ENCODE results near the gene CEP162.

Gene CEP162

GRCh38 chr6:84227434-84228197, at the start of gene CEP162:
Gene CEP162, minus strand, starts transcription at chr6:84227643. Its CDS starts 1,250 bp downstream, at chr6:84226393.
- Histone ChIP-seq H3K4me1 (ENCODE audit: control insufficient read depth, insufficient read depth, low read length, unreplicated experiment) (peaks cover 12% of the 10 kb centered on the region), H3K36me3 (ENCODE audit: insufficient read depth, low read length) (no peaks in the 10 kb centered on the region), H3K79me2 (ENCODE audit: control insufficient read depth, insufficient read depth, low read length, unreplicated experiment) (peaks cover 6% of the 10 kb centered on the region), H3K4me3 (ENCODE audit: low read depth, low read length) (peak within 1 kb of the TSS; percentile 98), H3K27ac (ENCODE audit: low read depth, low read length) (peak within 1 kb of the TSS; percentile 71), H3K27me3 (ENCODE audit: insufficient read depth, low read length) (peaks cover 19% of the 10 kb centered on the region), H2AFZ (ENCODE audit: low read length, unreplicated experiment) (peak within 1 kb of the TSS; percentile 99)

DNA sequence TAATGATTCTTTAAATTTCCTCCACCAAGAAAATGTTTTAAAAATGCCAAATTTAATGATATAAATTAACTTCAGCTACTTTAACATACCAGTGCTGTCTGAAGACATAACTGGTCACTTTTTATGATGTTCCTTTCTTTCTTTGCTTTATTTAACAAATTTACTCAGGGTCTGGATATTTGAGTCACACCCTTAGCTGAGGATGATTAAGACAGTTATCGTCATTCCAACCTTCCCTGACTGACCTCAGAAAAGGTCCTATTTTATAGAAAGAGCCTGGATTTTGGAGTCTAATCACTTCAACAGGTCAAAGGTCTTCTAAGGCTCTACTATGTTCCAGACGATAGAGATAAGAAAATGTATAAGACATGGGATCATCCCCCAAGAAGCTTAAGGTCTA, 47.4 kb upstream of the CEP162 start:
- Histone ChIP-seq H3K79me2 (ENCODE audit: control insufficient read depth, insufficient read depth, low read length, unreplicated experiment) (no peaks in the 10 kb centered on the region), H3K36me3 (ENCODE audit: insufficient read depth, low read length) (no peaks in the 10 kb centered on the region), H3K27me3 (ENCODE audit: insufficient read depth, low read length) (0 out of 2 replicates have a peak, but pooled peaks cover 3% of the 10 kb centered on the region), H3K27ac (ENCODE audit: low read depth, low read length) (no peak overlapping the region), H3K4me1 (ENCODE audit: control insufficient read depth, insufficient read depth, low read length, unreplicated experiment) (no peaks in the 10 kb centered on the region), H3K4me3 (ENCODE audit: low read depth, low read length) (no peak overlapping the region), H2AFZ (ENCODE audit: low read length, unreplicated experiment) (no peak overlapping the region)

GRCh38 chr6:84273048-84273809, 45.8 kb upstream of the CEP162 start:
- no peaks in the 10 kb centered on the region for H3K79me2 ChIP-seq (ENCODE audit: control insufficient read depth, insufficient read depth, low read length, unreplicated experiment)
- no peak overlapping the region for H3K4me3 ChIP-seq (ENCODE audit: low read depth, low read length)
- H3K27ac ChIP-seq (ENCODE audit: low read depth, low read length): no peak overlapping the region
- H3K4me1 ChIP-seq (ENCODE audit: control insufficient read depth, insufficient read depth, low read length, unreplicated experiment): no peaks in the 10 kb centered on the region
- 0 out of 2 replicates have a peak, but pooled peaks cover 3% of the 10 kb centered on the region for H3K27me3 ChIP-seq (ENCODE audit: insufficient read depth, low read length)
- no peaks in the 10 kb centered on the region for H3K36me3 ChIP-seq (ENCODE audit: insufficient read depth, low read length)
- no peak overlapping the region for H2AFZ ChIP-seq (ENCODE audit: low read length, unreplicated experiment)

- Histone ChIP-seq H2AFZ (ENCODE audit: low read length, unreplicated experiment) (no peak overlapping the region), H3K27ac (ENCODE audit: low read depth, low read length) (no peak overlapping the region), H3K79me2 (ENCODE audit: control insufficient read depth, insufficient read depth, low read length, unreplicated experiment) (no peaks in the 10 kb centered on the region), H3K4me3 (ENCODE audit: low read depth, low read length) (no peak overlapping the region), H3K4me1 (ENCODE audit: control insufficient read depth, insufficient read depth, low read length, unreplicated experiment) (no peaks in the 10 kb centered on the region), H3K36me3 (ENCODE audit: insufficient read depth, low read length) (no peaks in the 10 kb centered on the region), H3K27me3 (ENCODE audit: insufficient read depth, low read length) (0 out of 2 replicates have a peak, but pooled peaks cover 3% of the 10 kb centered on the region)
Measured at GRCh38 chr6:84272298-84272697, 44.9 kb upstream of the CEP162 start.

GRCh38 chr6:84271061-84271716, 43.7 kb upstream of the CEP162 start:
- Histone ChIP-seq H3K36me3 (ENCODE audit: insufficient read depth, low read length) (no peaks in the 10 kb centered on the region), H3K27me3 (ENCODE audit: insufficient read depth, low read length) (0 out of 2 replicates have a peak, but pooled peaks cover 3% of the 10 kb centered on the region), H3K4me1 (ENCODE audit: control insufficient read depth, insufficient read depth, low read length, unreplicated experiment) (no peaks in the 10 kb centered on the region), H3K79me2 (ENCODE audit: control insufficient read depth, insufficient read depth, low read length, unreplicated experiment) (no peaks in the 10 kb centered on the region), H3K4me3 (ENCODE audit: low read depth, low read length) (no peak overlapping the region), H2AFZ (ENCODE audit: low read length, unreplicated experiment) (no peak overlapping the region), H3K27ac (ENCODE audit: low read depth, low read length) (no peak overlapping the region)

DNA sequence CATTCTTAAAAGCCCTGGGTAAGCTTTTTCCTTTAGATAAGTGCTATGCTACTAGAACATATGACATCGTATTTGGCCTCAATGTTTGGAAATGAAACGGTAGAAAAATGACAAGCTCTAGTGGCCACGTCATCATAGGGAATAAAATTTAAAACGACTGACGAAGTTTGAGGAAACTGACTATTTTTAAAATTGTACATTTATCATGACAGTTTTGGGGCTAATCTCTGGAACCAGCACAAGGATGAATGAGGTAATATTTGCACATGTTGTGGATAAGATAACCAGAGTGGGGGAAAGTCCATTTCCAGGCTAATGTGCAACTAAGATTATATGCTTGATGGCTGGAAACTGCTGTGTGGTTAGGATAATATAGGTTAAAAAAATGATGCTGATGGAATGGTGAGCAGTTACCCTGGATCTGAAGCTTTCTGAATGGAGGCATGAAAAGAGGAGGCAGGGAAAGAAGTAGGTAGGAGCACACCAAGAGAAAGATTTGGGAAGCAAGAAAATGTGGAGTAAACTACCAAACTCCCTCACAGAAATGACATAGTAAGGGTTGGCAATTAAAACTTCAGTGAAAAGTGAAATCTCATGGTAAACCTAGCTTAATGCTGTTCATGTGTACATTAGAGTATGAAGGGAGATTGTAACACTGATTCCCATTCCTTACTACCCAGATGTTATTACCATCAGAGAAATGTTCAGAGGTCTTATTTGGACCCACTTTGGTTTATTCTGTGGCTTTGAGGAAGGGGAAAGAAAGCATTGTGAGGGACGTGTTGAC, 42.7 kb upstream of the CEP162 start:
- Histone ChIP-seq H3K4me3 (ENCODE audit: low read depth, low read length) (no peak overlapping the region), H3K4me1 (ENCODE audit: control insufficient read depth, insufficient read depth, low read length, unreplicated experiment) (no peaks in the 10 kb centered on the region), H3K36me3 (ENCODE audit: insufficient read depth, low read length) (no peaks in the 10 kb centered on the region), H3K79me2 (ENCODE audit: control insufficient read depth, insufficient read depth, low read length, unreplicated experiment) (no peaks in the 10 kb centered on the region), H2AFZ (ENCODE audit: low read length, unreplicated experiment) (no peak overlapping the region), H3K27me3 (ENCODE audit: insufficient read depth, low read length) (0 out of 2 replicates have a peak, but pooled peaks cover 3% of the 10 kb centered on the region), H3K27ac (ENCODE audit: low read depth, low read length) (no peak overlapping the region)

GRCh38 chr6:84268781-84269180, 41.3 kb upstream of the CEP162 start:
- H3K27ac ChIP-seq (ENCODE audit: low read depth, low read length): no peak overlapping the region
- H3K79me2 ChIP-seq (ENCODE audit: control insufficient read depth, insufficient read depth, low read length, unreplicated experiment): no peaks in the 10 kb centered on the region
- no peaks in the 10 kb centered on the region for H3K4me1 ChIP-seq (ENCODE audit: control insufficient read depth, insufficient read depth, low read length, unreplicated experiment)
- H2AFZ ChIP-seq (ENCODE audit: low read length, unreplicated experiment): no peak overlapping the region
- H3K27me3 ChIP-seq (ENCODE audit: insufficient read depth, low read length): 0 out of 2 replicates have a peak, but pooled peaks cover 2% of the 10 kb centered on the region
- no peak overlapping the region for H3K4me3 ChIP-seq (ENCODE audit: low read depth, low read length)
- H3K36me3 ChIP-seq (ENCODE audit: insufficient read depth, low read length): no peaks in the 10 kb centered on the region

DNA sequence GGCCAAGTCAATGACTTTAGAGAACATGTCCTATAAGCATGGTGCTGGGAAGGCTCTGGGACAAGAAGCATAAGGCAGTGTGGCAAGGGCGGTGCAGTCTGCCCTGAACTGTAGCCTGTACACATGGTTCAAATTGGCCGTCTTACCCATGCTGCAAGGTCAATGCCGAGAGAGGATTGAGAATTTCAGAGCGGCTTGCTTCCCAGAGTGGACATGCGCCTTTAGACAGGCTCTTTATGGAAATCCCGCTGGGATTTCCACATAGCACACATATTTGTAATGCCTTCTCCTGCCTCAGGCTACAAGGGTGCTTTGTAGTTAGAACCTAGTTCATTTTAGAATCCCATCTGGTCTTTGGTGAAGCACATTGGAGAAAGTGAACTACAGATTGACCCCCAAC, 36.1 kb upstream of the CEP162 start:
- no peaks in the 10 kb centered on the region for H3K4me1 ChIP-seq (ENCODE audit: control insufficient read depth, insufficient read depth, low read length, unreplicated experiment)
- no peaks in the 10 kb centered on the region for H3K27me3 ChIP-seq (ENCODE audit: insufficient read depth, low read length)
- no peak overlapping the region for H3K4me3 ChIP-seq (ENCODE audit: low read depth, low read length)
- no peak overlapping the region for H2AFZ ChIP-seq (ENCODE audit: low read length, unreplicated experiment)
- no peaks in the 10 kb centered on the region for H3K36me3 ChIP-seq (ENCODE audit: insufficient read depth, low read length)
- no peaks in the 10 kb centered on the region for H3K79me2 ChIP-seq (ENCODE audit: control insufficient read depth, insufficient read depth, low read length, unreplicated experiment)
- H3K27ac ChIP-seq (ENCODE audit: low read depth, low read length): no peak overlapping the region

DNA sequence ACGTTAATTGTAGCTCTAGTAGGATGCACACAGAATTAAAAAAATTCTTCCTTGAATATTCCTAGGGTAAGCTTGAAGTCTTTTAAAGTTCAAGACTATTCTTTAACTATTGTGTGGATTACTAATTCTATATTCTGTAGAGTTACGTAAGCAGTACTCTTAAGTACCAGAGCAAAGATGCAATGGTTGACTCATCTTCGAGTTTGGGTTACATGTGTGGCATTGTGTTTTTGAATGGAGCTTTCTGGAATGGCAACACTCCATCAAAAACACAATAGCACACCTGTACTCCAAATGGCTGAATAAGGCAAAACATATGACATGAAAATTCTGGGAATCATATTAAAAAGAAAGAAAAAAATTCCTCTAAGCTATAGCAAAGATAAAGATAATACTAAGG, 33.5 kb upstream of the CEP162 start:
- H3K36me3 ChIP-seq (ENCODE audit: insufficient read depth, low read length): no peaks in the 10 kb centered on the region
- H3K4me3 ChIP-seq (ENCODE audit: low read depth, low read length): no peak overlapping the region
- H2AFZ ChIP-seq (ENCODE audit: low read length, unreplicated experiment): no peak overlapping the region
- no peaks in the 10 kb centered on the region for H3K4me1 ChIP-seq (ENCODE audit: control insufficient read depth, insufficient read depth, low read length, unreplicated experiment)
- no peak overlapping the region for H3K27ac ChIP-seq (ENCODE audit: low read depth, low read length)
- H3K27me3 ChIP-seq (ENCODE audit: insufficient read depth, low read length): no peaks in the 10 kb centered on the region
- no peaks in the 10 kb centered on the region for H3K79me2 ChIP-seq (ENCODE audit: control insufficient read depth, insufficient read depth, low read length, unreplicated experiment)

DNA sequence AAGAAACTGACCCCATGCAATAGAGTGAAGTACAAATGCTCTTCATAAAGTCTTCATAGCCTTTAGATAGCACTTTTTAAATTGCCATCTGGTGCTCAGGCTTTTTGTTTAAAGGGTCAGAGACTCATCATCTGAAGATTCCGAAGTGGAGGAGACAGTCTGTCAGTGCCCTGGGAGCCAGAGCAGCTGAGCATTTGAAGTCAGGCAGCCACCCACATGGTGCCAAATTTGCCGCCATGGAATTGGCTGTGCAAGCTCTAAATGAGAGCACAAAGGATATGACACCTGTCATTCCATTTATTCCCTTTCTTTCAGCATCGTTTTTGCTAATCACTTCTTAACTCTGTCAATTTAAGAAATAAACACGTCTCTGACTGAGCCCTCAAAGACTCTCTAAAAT, 32.8 kb upstream of the CEP162 start:
- H2AFZ ChIP-seq (ENCODE audit: low read length, unreplicated experiment): no peak overlapping the region
- no peak overlapping the region for H3K27ac ChIP-seq (ENCODE audit: low read depth, low read length)
- H3K4me3 ChIP-seq (ENCODE audit: low read depth, low read length): no peak overlapping the region
- H3K79me2 ChIP-seq (ENCODE audit: control insufficient read depth, insufficient read depth, low read length, unreplicated experiment): no peaks in the 10 kb centered on the region
- H3K4me1 ChIP-seq (ENCODE audit: control insufficient read depth, insufficient read depth, low read length, unreplicated experiment): no peaks in the 10 kb centered on the region
- no peaks in the 10 kb centered on the region for H3K36me3 ChIP-seq (ENCODE audit: insufficient read depth, low read length)
- no peaks in the 10 kb centered on the region for H3K27me3 ChIP-seq (ENCODE audit: insufficient read depth, low read length)

Measured in ACC112 (cell line).